Smooth muscle cell (in vitro differentiated cells): ENCODE measurements around the gene GOLGA1. TPM values are rescaled to one million over a fixed set of nuclear protein-coding genes. Genes with fewer than 3 reads are reported as not detected.
"Not testable (repeated sequence)": the region's sequence is repeated elsewhere in the genome, so short reads cannot be mapped to it uniquely, and the experiment has no call there.

ENCODE experiments used
- DNase-seq: peaks from one replicate; lab custom pipeline; 2025; ENCODE audit not compliant: unreplicated experiment; lab: John Stamatoyannopoulos, UW
- H2AFZ ChIP-seq: fragments of 200-600 bp; sonication (generic); 2 replicates; pipeline ENCODE4 v1.6.0; 2016; ENCODE audit warnings: antibody characterized with exemption, low read depth, mild to moderate bottlenecking
- H3F3A ChIP-seq: fragments of 200-600 bp; sonication (generic); 2 replicates; pipeline ENCODE4 v1.6.0; 2017; ENCODE audit warnings: antibody characterized with exemption, low read depth
- H3K27ac ChIP-seq: fragments of 200-600 bp; sonication (generic); 2 replicates; pipeline ENCODE4 v1.5.1; 2016; ENCODE audit warnings: low read depth, mild to moderate bottlenecking
- H3K27me3 ChIP-seq: fragments of 200-600 bp; sonication (generic); 2 replicates; pipeline ENCODE4 v1.6.1; 2016; ENCODE audit warnings: low read depth, mild to moderate bottlenecking
- H3K36me3 ChIP-seq: fragments of 200-600 bp; sonication (generic); 2 replicates; pipeline ENCODE4 v1.5.1; 2016; ENCODE audit warnings: low read depth
- H3K4me1 ChIP-seq: fragments of 200-600 bp; sonication (generic); 2 replicates; pipeline ENCODE4 v1.5.1; 2016; ENCODE audit warnings: low read depth
- H3K4me2 ChIP-seq: fragments of 200-600 bp; sonication (generic); 2 replicates; pipeline ENCODE4 v1.6.0; 2016; ENCODE audit warnings: mild to moderate bottlenecking
- H3K4me3 ChIP-seq: fragments of 200-600 bp; sonication (generic); 2 replicates; pipeline ENCODE4 v1.5.1; 2016; ENCODE audit warnings: mild to moderate bottlenecking
- H3K79me2 ChIP-seq: fragments of 200-600 bp; sonication (generic); 2 replicates; pipeline ENCODE4 v1.6.0; 2016; ENCODE audit warnings: low read depth, mild to moderate bottlenecking
- H3K9ac ChIP-seq: fragments of 200-600 bp; sonication (generic); 2 replicates; pipeline ENCODE4 v1.6.0; 2016; ENCODE audit warnings: low read depth
- H3K9me3 ChIP-seq: fragments of 200-600 bp; sonication (generic); replicated peaks from 2 replicates; pipeline ENCODE4 v1.5.1; 2016; ENCODE audit warnings: low read depth
- H4K20me1 ChIP-seq: fragments of 200-600 bp; sonication (generic); 2 replicates; pipeline ENCODE4 v1.6.0; 2016; ENCODE audit warnings: low read depth
- CTCF ChIP-seq: fragments of 200-600 bp; sonication (generic); IDR thresholded peaks from 2 replicates; pipeline ENCODE4 v1.5.1; 2017; ENCODE audit warnings: borderline replicate concordance, mild to moderate bottlenecking, antibody characterized with exemption; ENCODE audit not compliant: insufficient read depth, poor library complexity, severe bottlenecking
- WGBS: methylation state at CpG from one replicate; pipeline ENCODE4 v1.1.7; 2016; ENCODE audit warnings: low lambda C conversion rate; 5-methylcytosine and 5-hydroxymethylcytosine counted together
- polyA plus RNA-seq: library from polyadenylated mRNA; unstranded; fragments of >200 nt; fragmentation: Nextera tagmentation; extraction: Ambion mirVana; gene quantifications from 2 replicates; pipeline ENCODE4 v1.2.1, GENCODE V29; 2016
- total RNA-seq: library from RNA; depleted of rRNA; stranded (reverse); fragments of >200 nt; gene quantifications from 2 replicates; pipeline ENCODE4 v1.2.3, GENCODE V29; 2014

Gene GOLGA1
- total and polyA plus RNA-seq, 2 experiments from 2014 or later, result 6.8 to 11.0 TPM

DNA sequence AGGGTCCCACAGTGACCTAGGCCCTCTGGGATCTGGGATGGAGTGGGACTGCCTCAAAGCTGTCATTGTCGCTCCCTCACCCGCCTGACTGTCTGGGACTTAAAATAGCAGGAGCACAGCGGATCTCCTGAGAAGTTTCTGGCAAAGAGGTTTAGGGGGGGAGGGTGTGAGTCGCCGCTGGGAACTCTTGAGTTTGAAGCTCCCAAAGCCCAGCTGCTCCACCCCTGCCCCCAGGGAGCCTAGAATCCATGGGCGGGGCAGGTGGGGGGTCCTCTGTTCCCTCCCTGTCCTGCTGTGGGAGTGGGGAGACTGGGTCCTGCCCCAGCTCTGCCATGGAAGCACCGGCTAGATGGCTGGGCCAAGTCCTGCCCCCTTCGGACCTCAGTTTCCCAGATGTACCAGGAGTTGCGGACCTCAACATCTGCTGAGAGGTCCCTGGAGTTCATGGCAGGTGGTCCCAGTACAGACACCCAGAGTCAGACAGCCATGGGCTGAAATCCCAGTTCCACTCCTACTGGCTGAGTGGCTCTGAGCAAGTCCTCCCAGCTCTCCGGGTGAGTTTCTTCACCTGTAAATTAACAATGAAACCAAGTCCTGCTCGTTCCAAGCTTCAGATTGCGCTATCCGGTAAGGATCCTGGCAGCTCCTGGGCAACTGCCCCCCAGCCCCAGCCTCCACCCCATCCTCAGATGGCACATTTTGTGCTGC, 88.6 kb downstream of the GOLGA1 start:
- H3K9ac ChIP-seq, result no peak overlapping the region
- H3K4me1 ChIP-seq, result no peaks in the 10 kb centered on the region
- WGBS, result 77% methylated on average over 13 of the region's 13 CpGs
- peak overlapping the region; percentile 58 for H3K4me3 ChIP-seq
- H3F3A ChIP-seq, result peaks cover 15% of the 10 kb centered on the region
- no peak overlapping the region for H2AFZ ChIP-seq
- TF ChIP-seq CTCF, result no peak
- H3K36me3 ChIP-seq, result no peaks in the 10 kb centered on the region
- no peak for DNase-seq
- H3K9me3 ChIP-seq, result no peaks in the 10 kb centered on the region
- no peaks in the 10 kb centered on the region for H3K27me3 ChIP-seq
- H3K79me2 ChIP-seq, result no peaks in the 10 kb centered on the region
- H3K27ac ChIP-seq, result no peak overlapping the region
- peak overlapping the region; percentile 84 for H3K4me2 ChIP-seq
- peaks cover 12% of the 10 kb centered on the region for H4K20me1 ChIP-seq

DNA sequence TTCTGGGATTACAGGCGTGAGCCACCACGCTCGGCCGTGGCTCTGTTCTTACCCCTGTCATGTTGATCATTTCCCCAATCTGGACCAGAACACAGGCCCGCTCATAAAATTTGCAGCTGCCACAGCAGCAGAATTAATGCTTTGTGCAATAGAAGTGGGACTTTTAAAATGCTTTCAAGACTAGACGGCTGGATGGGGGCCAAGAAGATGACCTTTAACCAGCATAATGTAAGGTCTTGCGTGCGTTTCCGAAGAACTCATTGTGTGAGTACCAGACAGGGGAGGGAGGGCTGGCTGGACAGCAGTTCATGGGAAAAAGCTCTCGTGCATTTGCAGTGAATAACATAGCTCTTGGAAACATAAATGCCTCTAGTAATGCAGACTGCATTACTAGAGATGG, 91.1 kb downstream of the GOLGA1 start:
- Histone ChIP-seq H3K9me3 (no peaks in the 10 kb centered on the region), H2AFZ (no peak overlapping the region), H3K27ac (no peak overlapping the region), H3F3A (peaks cover 10% of the 10 kb centered on the region), H3K9ac (no peak overlapping the region), H3K4me3 (no peak overlapping the region), H3K4me1 (no peaks in the 10 kb centered on the region), H4K20me1 (no peaks in the 10 kb centered on the region), H3K79me2 (no peaks in the 10 kb centered on the region), H3K4me2 (no peak overlapping the region), H3K36me3 (no peaks in the 10 kb centered on the region), H3K27me3 (no peaks in the 10 kb centered on the region)
- DNase-seq, result no peak
- 40% methylated on average over 10 of the region's 10 CpGs for WGBS
- TF ChIP-seq CTCF, result no peak

DNA sequence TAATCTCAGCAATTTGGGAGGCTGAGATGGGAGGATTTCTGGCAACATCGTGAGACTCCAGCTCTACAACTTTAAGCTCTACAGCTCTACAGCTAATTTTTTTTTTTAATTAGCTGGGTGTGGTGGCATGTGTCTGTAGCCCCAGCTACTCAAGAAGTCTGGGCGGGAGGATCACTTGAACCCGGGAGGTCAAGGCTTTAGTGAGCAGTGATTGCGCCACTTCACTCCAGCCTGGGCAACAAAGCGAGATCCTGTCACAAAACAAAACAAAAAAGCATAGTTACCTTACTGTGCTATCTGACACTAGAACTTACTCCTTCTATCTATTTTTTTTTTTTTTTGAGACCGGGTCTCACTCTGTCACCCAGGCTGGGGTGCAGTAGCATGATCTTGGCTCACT, 93.9 kb downstream of the GOLGA1 start:
- Histone ChIP-seq H3K27ac (no peak overlapping the region), H2AFZ (no peak overlapping the region), H3K36me3 (no peaks in the 10 kb centered on the region), H4K20me1 (no peaks in the 10 kb centered on the region), H3F3A (no peaks in the 10 kb centered on the region), H3K4me1 (no peaks in the 10 kb centered on the region), H3K27me3 (no peaks in the 10 kb centered on the region), H3K79me2 (no peaks in the 10 kb centered on the region), H3K4me2 (no peak overlapping the region), H3K9me3 (no peaks in the 10 kb centered on the region), H3K9ac (no peak overlapping the region), H3K4me3 (no peak overlapping the region)
- 94% methylated on average over 6 of the region's 6 CpGs for WGBS
- no peak for TF ChIP-seq CTCF
- no peak for DNase-seq

- H3K9me3 ChIP-seq, H3K4me2 ChIP-seq, DNase-seq, H3K4me3 ChIP-seq, H3K4me1 ChIP-seq, H3K27me3 ChIP-seq, H3K27ac ChIP-seq, H2AFZ ChIP-seq, H3F3A ChIP-seq, H3K36me3 ChIP-seq, H3K9ac ChIP-seq, H3K79me2 ChIP-seq, H4K20me1 ChIP-seq: not testable (repeated sequence)
- WGBS, result 93% methylated on average over 9 of the region's 9 CpGs
Observed at GRCh38 chr9:124846467-124846866, 94.4 kb downstream of the GOLGA1 start.
